ENCODE data around the gene MRPS16. TPM values are rescaled to one million over a fixed set of nuclear protein-coding genes. Genes with fewer than 3 reads are reported as not detected.
A peak's percentile ranks its signal among the peaks of the same experiment; 100 is the strongest.

Gene MRPS16
- total RNA-seq, 1 experiment from 2014 or later = 275 TPM

- Histone ChIP-seq H3K36me3 (ENCODE audit: low read depth, low read length) (peaks cover 15% of the 10 kb centered on the region), H3K79me2 (ENCODE audit: low read length) (no peaks in the 10 kb centered on the region), H3K4me1 (ENCODE audit: insufficient read depth, low read length) (no peaks in the 10 kb centered on the region; the same call in 1 of the 2 replicates), H3K4me3 (ENCODE audit: low read length) (no peak overlapping the region), H2AFZ (ENCODE audit: low read length) (no peak overlapping the region), H3K9me3 (ENCODE audit: low read length) (no peaks in the 10 kb centered on the region), H4K20me1 (ENCODE audit: low read length) (no peaks in the 10 kb centered on the region), H3K9ac (ENCODE audit: low read length) (no peak overlapping the region), H3K27me3 (ENCODE audit: low read length) (no peaks in the 10 kb centered on the region), H3F3A (ENCODE audit: low read length, unreplicated experiment) (no peaks in the 10 kb centered on the region), H3K4me2 (ENCODE audit: low read length) (no peak overlapping the region), H3K9me2 (replicated peaks; ENCODE audit: low read length) (no peaks in the 10 kb centered on the region), H3K27ac (ENCODE audit: low read length) (no peak overlapping the region)
- CTCF ChIA-PET = no interaction called here
- ATAC-seq (peak; percentile 92), DNase-seq (peak; percentile 81)
- BruUV-seq (replicated peaks) = no TSS peak
- intact Hi-C loops (cut with micrococcal nuclease) = no loop called here
- POLR2A ChIA-PET (ENCODE audit: unreplicated experiment) = interaction anchor here (0.7 kb wide), 1 partner anchor 16 kb away, joined by 8 read pairs; no protein-coding TSS in a partner anchor
- TF ChIP-seq EZH2phosphoT487 (IDR thresholded peaks at IDR 0.05; ENCODE audit: borderline replicate concordance, low read length) (no peak), CTCF (conservative IDR thresholded peaks at IDR 0.05; ENCODE audit: low read depth, low read length) (no peak), EZH2 (IDR thresholded peaks at IDR 0.05; ENCODE audit: low read length, unreplicated experiment) (no peak)
Measured at GRCh38 chr10:73209705-73210104, 42.7 kb downstream of the MRPS16 start.

GRCh38 chr10:73207883-73208282 lies 44.6 kb downstream of the MRPS16 start:
- Histone ChIP-seq H3K79me2 (ENCODE audit: low read length) (no peaks in the 10 kb centered on the region), H3K9ac (ENCODE audit: low read length) (no peak overlapping the region), H3K4me1 (ENCODE audit: insufficient read depth, low read length) (no peaks in the 10 kb centered on the region; the same call in 1 of the 2 replicates), H3K4me2 (ENCODE audit: low read length) (no peak overlapping the region), H2AFZ (ENCODE audit: low read length) (no peak overlapping the region), H3K27ac (ENCODE audit: low read length) (no peak overlapping the region), H3K9me3 (ENCODE audit: low read length) (no peaks in the 10 kb centered on the region), H3K27me3 (ENCODE audit: low read length) (no peaks in the 10 kb centered on the region), H3K9me2 (replicated peaks; ENCODE audit: low read length) (no peaks in the 10 kb centered on the region), H3K36me3 (ENCODE audit: low read depth, low read length) (peaks cover 15% of the 10 kb centered on the region), H3K4me3 (ENCODE audit: low read length) (no peak overlapping the region), H3F3A (ENCODE audit: low read length, unreplicated experiment) (no peaks in the 10 kb centered on the region), H4K20me1 (ENCODE audit: low read length) (no peaks in the 10 kb centered on the region)
- CTCF ChIA-PET = no interaction called here
- no peak for DNase-seq
- BruUV-seq (replicated peaks) = no TSS peak
- POLR2A ChIA-PET (ENCODE audit: unreplicated experiment) = no interaction called here
- no peak for ATAC-seq
- intact Hi-C loops (cut with micrococcal nuclease) = no loop called here
- TF ChIP-seq EZH2phosphoT487 (IDR thresholded peaks at IDR 0.05; ENCODE audit: borderline replicate concordance, low read length) = no peak
- TF ChIP-seq EZH2 (IDR thresholded peaks at IDR 0.05; ENCODE audit: low read length, unreplicated experiment) = no peak
- no peak for TF ChIP-seq CTCF (conservative IDR thresholded peaks at IDR 0.05; ENCODE audit: low read depth, low read length)

GRCh38 chr10:73206385-73206784 lies 46.1 kb downstream of the MRPS16 start:
- Histone ChIP-seq H3K27ac (ENCODE audit: low read length) (no peak overlapping the region), H3K9ac (ENCODE audit: low read length) (no peak overlapping the region), H3K79me2 (ENCODE audit: low read length) (no peaks in the 10 kb centered on the region), H3K36me3 (ENCODE audit: low read depth, low read length) (peaks cover 15% of the 10 kb centered on the region), H4K20me1 (ENCODE audit: low read length) (no peaks in the 10 kb centered on the region), H3K4me3 (ENCODE audit: low read length) (no peak overlapping the region), H3K27me3 (ENCODE audit: low read length) (no peaks in the 10 kb centered on the region), H3K4me2 (ENCODE audit: low read length) (no peak overlapping the region), H3F3A (ENCODE audit: low read length, unreplicated experiment) (no peaks in the 10 kb centered on the region), H3K4me1 (ENCODE audit: insufficient read depth, low read length) (no peaks in the 10 kb centered on the region; the same call in 1 of the 2 replicates), H3K9me2 (replicated peaks; ENCODE audit: low read length) (no peaks in the 10 kb centered on the region), H2AFZ (ENCODE audit: low read length) (no peak overlapping the region), H3K9me3 (ENCODE audit: low read length) (no peaks in the 10 kb centered on the region)
- ChIA-PET POLR2A (ENCODE audit: unreplicated experiment) (no interaction called here), CTCF (no interaction called here)
- no peak for TF ChIP-seq EZH2 (IDR thresholded peaks at IDR 0.05; ENCODE audit: low read length, unreplicated experiment)
- DNase-seq (no peak), ATAC-seq (no peak)
- no TSS peak for BruUV-seq (replicated peaks)
- intact Hi-C loops (cut with micrococcal nuclease) = no loop called here
